GM18951 (cell line): ENCODE results near the gene UBXN4.
A peak's percentile ranks its signal among the peaks of the same experiment; 100 is the strongest.

ENCODE experiments used
- POLR2A ChIP-seq: IDR thresholded peaks from 4 replicates; pipeline ENCODE4 v1.6.1; 2011; ENCODE audit warnings: mild to moderate bottlenecking; ENCODE audit not compliant: insufficient read length, insufficient read depth; ENCODE audit errors: extremely low read depth
- in situ Hi-C: fragments of 300-500 bp; cut with MboI; formaldehyde crosslinking; loops from one replicate; pipeline ENCODE4 v1.12.0; 2022; ENCODE audit warnings: low sequenced_read_pairs, mixed read lengths, inconsistent platforms; ENCODE audit not compliant: unreplicated experiment

Gene UBXN4

DNA sequence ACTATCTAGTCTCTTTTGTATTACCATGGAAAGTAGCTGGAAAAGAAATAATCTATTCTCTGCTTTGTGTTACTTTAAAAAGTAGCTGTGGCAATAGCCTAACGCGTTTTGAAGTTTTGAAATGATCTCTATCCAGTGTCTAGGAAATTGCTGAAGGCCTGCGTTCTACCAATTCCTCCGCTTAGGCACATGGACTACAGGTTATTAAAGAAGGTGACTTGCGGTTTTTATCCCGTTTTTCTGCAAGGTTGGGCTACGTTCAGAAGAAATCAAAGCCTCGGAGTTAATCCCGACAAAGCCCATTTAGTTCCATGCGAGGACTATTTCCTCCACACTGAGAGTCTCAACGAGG is 636 bp upstream of the UBXN4 start:
- in situ Hi-C loops, result no loop called here
- TF ChIP-seq POLR2A, result no peak

DNA sequence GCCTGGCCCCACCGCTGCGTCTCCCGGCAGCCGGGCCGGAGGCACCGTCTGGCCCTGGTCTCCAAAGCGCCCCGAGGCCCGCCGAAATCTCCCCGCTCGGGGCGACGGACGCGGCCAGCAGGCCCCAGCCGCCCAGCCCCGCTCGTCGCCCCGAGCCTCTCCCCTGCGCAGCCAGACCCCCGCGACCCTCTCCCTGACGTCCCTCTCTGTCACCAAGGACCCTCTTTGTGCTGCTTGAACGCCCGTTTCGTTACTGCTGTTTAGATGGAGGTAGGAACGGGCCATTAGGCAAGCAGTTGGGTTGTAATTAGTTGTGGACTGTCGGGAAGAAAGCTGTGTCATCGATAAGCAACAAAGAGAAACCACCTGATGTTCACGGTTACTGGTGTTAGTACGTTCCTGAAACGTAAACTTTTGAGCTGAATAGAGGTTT is 686 bp downstream of the UBXN4 start:
- in situ Hi-C loops, result no loop called here
- peak; percentile 18 for TF ChIP-seq POLR2A

DNA sequence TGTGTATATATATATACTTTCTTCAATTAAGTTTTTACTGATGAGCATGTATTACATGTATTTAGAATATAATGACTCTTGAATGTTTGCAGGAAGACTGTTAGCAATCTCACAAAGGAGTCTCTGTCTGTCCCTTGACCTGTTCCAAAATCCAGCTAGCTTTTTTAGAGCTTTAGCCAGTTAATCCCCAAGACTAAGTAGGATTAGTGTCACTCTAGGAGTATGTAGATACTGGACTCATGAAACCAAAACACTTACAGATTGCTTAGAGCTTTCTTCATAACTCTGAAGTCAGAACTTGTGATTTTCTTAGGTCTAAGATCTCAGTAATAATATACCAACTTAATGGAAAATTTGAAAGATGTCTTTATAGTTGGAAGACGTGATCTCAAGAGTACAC is 2.2 kb downstream of the UBXN4 start:
- TF ChIP-seq POLR2A, result no peak
- in situ Hi-C loops, result no loop called here

DNA sequence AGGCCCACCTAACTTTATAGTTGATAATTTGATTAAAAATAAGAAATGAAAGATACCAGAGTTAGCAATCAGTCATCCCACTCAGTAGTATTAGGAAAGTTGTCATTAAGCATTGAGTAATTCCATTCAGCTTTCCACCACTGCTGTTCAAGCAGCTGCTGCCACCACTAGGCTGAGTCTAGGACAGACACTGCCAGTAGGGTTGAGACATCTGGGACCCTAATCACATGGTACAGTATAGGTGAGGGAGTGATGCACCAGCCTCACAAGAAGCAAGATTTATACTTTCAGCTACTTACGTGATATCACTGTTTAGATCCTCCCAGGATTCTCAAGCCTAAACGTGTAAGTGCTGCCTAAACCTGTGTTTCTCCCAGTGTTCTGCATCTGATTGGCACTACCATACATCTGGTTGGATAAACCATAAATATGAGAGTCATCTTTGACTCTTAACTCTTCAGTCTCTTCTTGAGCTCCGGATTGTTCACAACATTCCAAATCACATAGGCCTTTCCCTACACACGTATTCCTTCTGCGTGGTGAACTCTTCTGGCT is 3.2 kb downstream of the UBXN4 start:
- no peak for TF ChIP-seq POLR2A
- in situ Hi-C loops, result no loop called here

DNA sequence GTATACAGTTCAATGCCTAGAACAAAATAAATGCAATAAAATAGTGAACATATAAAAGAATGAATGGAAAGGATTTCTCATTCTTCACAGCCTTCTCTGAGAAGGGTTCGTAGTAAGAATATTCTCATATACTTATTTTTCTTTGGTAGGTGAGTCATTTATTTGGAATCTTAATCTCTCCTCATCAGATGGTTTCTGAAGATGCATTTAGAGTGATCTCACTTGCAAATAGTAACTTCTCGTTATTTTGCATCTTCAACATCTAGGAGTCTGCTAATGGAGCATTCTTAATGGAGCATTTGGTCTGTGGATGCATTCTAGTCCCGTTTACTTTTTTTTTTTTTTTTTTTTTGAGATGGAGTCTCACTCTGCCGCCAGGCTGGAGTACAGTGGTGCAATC is 3.9 kb downstream of the UBXN4 start:
- TF ChIP-seq POLR2A, result no peak
- in situ Hi-C loops, result no loop called here

DNA sequence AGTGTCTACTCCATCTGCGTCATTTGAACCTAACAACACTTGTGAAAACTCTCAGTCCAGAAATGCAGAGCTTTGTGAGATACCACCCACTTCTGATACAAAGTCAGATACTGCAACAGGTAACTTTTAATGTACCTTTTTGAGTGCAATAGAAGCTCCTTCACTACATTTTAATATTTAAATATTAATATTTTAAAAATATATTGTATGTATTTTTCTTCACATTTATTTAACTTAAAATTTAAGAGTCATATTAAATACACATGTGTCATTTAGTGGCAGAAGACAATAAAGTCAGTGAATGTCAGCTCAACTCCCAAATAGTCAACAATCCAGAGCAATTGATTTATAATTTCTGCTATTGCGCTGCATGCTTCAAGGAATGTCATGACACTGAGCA is 13.9 kb downstream of the UBXN4 start:
- in situ Hi-C loops, result no loop called here
- no peak for TF ChIP-seq POLR2A

DNA sequence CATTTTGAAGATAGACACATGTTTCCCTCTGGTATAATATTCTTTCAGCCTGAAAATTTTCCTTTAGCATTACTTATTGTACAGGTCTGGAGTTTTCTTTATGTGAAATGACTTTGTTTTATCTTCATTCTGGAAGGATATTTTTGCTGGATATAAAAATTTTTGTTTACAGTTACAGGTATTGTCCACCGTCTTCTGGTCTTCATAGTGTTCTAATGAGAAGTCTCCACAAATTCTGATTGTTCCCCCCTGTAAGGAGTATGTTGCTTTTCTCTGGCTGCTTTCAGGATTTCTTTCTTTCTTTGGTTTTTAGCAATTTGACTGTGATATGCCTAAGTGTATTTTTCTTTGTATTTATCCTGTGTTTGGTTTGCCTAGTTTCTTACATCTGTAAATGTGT is 15.0 kb downstream of the UBXN4 start:
- TF ChIP-seq POLR2A, result no peak
- in situ Hi-C loops, result no loop called here

DNA sequence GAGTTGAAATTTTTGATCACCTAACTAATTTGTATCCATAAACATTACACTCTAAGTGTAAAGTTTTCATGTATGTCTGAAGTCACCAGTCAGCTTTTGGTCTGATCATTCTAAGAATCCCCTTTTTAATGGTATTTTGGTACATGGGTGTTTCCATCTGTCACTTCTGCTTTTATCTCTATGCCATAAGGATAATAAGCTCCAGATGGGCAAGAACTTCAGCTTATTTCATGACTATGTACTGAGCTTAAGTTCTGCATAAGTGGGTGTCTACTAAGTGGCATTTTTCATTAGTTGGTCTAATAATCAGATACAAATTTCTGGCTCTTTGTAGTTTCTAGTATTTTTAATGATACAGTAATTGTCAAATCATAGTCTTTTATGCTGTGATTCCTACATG is 20.4 kb downstream of the UBXN4 start:
- in situ Hi-C loops, result no loop called here
- no peak for TF ChIP-seq POLR2A

DNA sequence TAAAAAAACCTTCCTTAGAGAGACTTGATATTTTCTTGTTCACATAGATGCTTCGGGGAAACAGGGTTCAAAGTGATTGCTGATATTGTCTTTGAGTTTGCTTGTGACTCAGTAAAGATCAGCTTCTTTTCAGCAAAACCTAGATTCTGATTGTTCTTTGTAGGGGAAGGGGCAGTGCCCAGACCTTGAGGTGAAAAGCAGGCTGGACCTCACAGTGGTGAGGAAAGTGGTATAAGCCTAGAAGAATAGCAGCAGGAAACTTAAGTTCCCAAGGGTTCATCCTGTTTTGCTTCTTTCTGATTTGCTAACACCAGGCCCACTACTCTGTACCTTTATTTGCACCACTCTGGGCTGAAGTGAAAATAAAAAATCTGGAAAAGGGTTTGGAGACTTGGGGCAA is 20.9 kb downstream of the UBXN4 start:
- no peak for TF ChIP-seq POLR2A
- in situ Hi-C loops, result no loop called here

DNA sequence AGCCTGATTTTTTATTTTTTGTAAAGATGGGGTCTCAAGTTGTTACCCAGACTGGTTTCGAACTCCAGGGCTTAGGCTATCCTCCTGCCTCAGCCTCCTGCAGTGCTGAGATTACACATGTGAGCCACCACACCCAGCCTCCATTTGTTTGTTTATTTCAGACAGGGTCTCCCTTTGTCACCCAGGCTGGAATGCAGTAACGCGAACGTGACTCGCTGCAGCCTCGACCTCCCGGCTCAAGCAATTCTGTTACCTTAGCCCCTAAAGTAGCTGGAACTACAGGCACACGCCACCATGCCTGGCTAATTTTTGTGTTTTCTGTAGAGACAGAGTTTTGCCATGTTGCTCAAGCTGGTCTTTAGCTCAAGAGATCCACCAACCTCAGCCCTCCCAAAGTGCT is 27.2 kb downstream of the UBXN4 start:
- no peak for TF ChIP-seq POLR2A
- in situ Hi-C loops, result no loop called here

DNA sequence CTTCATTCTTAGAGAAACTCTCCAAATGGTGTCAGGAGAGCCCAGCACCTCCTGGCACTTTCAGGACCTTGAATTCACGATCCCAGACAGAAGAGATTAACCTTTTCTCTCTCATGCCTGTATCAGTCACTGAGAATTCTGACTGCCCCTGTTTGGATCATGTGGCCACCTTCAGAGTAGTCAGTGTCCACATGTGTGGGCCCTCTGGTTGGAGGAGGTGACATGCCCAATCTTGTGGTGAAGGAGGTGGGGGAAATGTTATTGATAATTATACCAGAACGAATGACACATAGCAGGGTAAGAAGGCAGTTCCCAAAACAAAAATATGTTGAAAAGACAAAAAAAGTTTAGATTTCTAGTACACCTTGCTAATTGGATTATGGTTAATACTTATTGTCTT is 31.7 kb downstream of the UBXN4 start:
- no peak for TF ChIP-seq POLR2A
- in situ Hi-C loops, result no loop called here

DNA sequence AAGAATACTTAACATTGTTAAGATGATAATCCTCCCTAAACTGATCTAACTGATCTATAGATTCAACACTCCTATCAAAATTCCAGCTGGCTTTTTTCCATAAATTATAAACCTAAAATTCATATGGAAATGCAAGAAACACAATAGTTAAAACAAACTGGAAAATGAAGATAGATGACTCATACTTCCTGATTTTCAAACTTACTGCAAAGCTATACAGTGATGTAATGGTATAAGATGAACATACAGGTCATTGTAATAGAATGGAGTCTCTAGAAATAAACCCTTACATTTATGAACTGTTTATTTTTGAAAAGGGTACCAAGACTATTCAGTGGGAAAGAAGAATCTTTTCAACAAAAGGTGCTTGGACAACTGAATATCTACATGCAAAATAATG is 32.3 kb downstream of the UBXN4 start:
- in situ Hi-C loops, result no loop called here
- TF ChIP-seq POLR2A, result no peak

DNA sequence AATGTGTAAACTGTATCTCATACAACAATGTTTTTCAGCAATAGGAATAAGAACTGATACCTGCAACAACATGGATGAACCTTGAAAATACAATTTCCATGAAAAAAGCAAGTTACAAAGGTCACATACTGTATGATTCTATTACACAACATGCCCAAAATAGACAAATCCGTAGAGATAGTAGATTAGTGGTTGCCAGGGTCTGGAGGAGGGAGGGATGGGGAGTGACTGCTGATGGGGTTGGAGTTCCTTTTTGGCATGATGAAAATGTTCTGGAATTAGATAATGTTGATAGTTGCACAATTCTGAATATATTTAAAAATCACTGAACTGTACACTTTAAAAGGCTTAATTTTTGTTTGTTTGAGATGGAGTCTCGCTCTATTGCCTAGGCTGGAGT is 33.8 kb downstream of the UBXN4 start:
- TF ChIP-seq POLR2A, result no peak
- in situ Hi-C loops, result no loop called here

DNA sequence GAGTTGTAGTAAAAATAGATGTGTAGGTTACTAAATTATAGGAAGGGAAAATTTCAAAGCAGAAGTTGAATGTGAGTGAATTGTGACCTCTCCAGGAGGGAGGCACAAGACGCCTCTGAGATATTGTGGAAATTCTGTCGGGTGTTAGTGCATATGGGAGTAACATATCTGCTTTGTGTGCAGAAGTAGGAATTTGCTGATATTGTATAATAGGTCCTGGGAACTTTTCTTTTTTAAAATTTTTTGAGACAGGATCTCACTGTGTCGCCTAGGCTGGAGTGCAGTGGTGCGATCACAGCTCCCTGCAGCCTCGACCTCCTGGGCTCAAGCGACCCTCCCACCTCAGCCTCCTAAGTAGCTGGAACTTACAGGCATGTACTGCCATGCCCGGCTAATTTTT is 34.7 kb downstream of the UBXN4 start:
- no peak for TF ChIP-seq POLR2A

DNA sequence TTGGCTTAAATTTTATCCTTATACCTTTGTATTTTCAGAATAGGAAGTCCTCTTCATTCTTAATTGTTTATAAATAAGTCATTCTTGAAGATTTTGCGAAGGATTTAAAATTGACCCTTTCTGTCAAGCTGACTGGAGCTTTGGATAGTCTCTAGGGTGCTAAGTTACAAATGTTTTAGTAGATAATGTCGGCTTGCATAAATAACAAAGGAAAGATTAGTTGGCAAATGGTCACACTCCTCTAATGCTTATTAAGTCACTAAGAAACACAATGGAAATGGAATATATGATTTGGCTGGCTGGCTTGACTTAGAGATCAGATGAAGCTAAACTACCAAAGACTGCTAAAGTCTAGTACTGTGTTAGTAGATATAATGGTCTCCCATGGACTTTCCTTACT is 40.6 kb downstream of the UBXN4 start:
- TF ChIP-seq POLR2A, result no peak
- in situ Hi-C loops, result no loop called here

More for the DNA sequence above, 34.7 kb downstream of the UBXN4 start:
- in situ Hi-C loops, result no loop called here
